ENCODE results near the gene C1QTNF6.

Gene C1QTNF6

GRCh38 chr22:37220543-37220981 lies 32.5 kb upstream of the C1QTNF6 start:
- no peak overlapping the region for H3K4me3 ChIP-seq (ENCODE audit: low read length)
- no peak for TF ChIP-seq CTCF (conservative IDR thresholded peaks at IDR 0.05; ENCODE audit: low read depth, low read length)
- DNase-seq (ENCODE audit: low read depth), result no peak

GRCh38 chr22:37219533-37219932 lies 31.5 kb upstream of the C1QTNF6 start:
- no peak for TF ChIP-seq CTCF (conservative IDR thresholded peaks at IDR 0.05; ENCODE audit: low read depth, low read length)
- H3K4me3 ChIP-seq (ENCODE audit: low read length), result no peak overlapping the region

GRCh38 chr22:37218771-37219411 lies 30.8 kb upstream of the C1QTNF6 start:
- DNase-seq (ENCODE audit: low read depth), result no peak
- no peak overlapping the region for H3K4me3 ChIP-seq (ENCODE audit: low read length)
- TF ChIP-seq CTCF (conservative IDR thresholded peaks at IDR 0.05; ENCODE audit: low read depth, low read length), result no peak

More at GRCh38 chr22:37219533-37219932, 31.5 kb upstream of the C1QTNF6 start:
- DNase-seq (ENCODE audit: low read depth), result no peak

DNA sequence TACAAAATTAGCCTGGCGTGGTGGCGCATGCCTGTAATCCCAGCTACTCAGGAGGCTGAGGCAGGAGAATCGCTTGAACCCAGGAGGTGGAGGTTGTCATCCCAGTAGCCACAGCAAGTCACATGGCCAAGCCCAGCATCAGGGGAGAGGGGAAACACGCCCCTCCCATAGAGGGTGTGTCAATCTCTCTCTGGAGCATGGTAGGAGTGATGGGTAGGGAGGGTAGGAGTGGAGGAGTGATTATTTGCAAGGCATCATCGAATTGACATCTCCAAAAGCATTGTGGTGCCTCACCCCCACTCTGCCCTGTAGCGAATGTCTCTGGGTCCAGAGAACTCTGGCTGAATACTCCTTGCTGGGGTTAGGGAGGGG lies 30.3 kb upstream of the C1QTNF6 start:
- no peak for TF ChIP-seq CTCF (conservative IDR thresholded peaks at IDR 0.05; ENCODE audit: low read depth, low read length)
- H3K4me3 ChIP-seq (ENCODE audit: low read length), result no peak overlapping the region
- DNase-seq (ENCODE audit: low read depth), result no peak

GRCh38 chr22:37215890-37216289 lies 27.8 kb upstream of the C1QTNF6 start:
- TF ChIP-seq CTCF (conservative IDR thresholded peaks at IDR 0.05; ENCODE audit: low read depth, low read length), result no peak
- no peak overlapping the region for H3K4me3 ChIP-seq (ENCODE audit: low read length)
- no peak for DNase-seq (ENCODE audit: low read depth)

DNA sequence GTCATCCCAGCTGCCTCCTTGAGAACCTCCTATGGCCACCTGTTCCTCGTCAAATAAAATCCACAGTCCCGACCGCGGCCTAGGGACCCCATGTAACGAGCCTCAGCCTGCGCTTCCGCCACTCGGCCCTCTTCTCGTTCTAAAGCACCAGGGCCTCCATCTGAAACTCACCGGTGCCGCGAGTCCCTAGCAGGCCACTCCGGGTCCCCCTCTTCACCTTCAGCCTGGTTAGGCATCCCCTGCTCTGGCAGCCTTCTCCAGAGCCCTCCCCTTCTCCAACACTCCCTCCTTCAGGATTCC lies 26.6 kb upstream of the C1QTNF6 start:
- no peak for DNase-seq (ENCODE audit: low read depth)
- no peak overlapping the region for H3K4me3 ChIP-seq (ENCODE audit: low read length)
- no peak for TF ChIP-seq CTCF (conservative IDR thresholded peaks at IDR 0.05; ENCODE audit: low read depth, low read length)

DNA sequence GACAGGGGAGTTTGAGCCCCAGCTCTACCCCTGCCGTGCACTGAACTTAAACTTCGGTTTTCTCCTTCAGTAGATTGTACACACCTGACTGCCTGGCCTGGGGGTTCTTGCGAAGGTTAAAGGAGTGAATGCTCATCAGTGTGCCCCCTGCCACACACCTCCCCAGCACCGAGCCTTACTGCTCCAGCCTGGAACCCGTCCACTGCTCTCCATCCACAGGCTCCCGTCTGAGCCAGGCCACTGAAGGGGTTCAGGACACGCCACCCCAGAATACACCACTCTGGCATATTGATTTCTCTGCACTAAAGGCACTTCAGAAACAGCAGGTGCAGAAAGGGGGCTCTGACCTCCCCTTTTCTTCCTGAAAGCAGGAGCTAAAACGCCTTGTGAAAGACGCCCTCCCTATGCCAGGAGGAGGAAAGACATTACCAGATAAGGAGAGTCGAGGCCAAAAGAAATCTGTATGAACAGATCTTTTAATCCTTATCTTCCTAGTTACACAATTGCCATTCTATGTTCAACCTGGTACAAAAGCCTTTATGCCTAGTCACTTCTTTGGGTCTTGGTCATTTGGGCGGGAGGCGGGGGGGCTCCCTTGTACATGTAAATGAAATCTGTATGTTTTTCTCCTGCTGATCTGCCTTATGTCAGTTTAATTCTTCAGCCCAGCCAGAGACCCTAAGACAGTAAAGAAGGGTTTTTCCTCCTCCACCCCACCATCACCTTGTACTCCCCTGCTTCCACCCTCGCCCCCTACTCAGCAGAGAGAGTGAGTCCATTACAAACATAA lies 26.1 kb upstream of the C1QTNF6 start:
- H3K4me3 ChIP-seq (ENCODE audit: low read length), result no peak overlapping the region
- no peak for TF ChIP-seq CTCF (conservative IDR thresholded peaks at IDR 0.05; ENCODE audit: low read depth, low read length)
- no peak for DNase-seq (ENCODE audit: low read depth)

All from retinal pigment epithelial cell (primary cell).